Thyroid gland (tissue), 4 donors: Measurements from ENCODE around the gene MTHFS.

Experiments used
- POLR2A ChIP-seq, 2 donors: fragments of 450-650 bp; IDR thresholded peaks; one replicate each; pipeline ENCODE4 v1.6.1; 2017; ENCODE audit warnings: antibody characterized with exemption in 2 of 2, mild to moderate bottlenecking in 2 of 2, moderate library complexity in 1 of 2
- TF ChIP-seq, protein P1 (sequence below), 6 experiments: fragments of 200-600 bp in 3 of 6; fragments of 450-650 bp in 3 of 6; sonication (generic) in 3 of 6; IDR thresholded peaks; one replicate each; pipeline ENCODE4 v1.5.1; 2016 to 2019; ENCODE audit warnings: antibody characterized with exemption in 6 of 6, mild to moderate bottlenecking in 2 of 6, inconsistent platforms in 1 of 6, moderate library complexity in 1 of 6

DNA sequence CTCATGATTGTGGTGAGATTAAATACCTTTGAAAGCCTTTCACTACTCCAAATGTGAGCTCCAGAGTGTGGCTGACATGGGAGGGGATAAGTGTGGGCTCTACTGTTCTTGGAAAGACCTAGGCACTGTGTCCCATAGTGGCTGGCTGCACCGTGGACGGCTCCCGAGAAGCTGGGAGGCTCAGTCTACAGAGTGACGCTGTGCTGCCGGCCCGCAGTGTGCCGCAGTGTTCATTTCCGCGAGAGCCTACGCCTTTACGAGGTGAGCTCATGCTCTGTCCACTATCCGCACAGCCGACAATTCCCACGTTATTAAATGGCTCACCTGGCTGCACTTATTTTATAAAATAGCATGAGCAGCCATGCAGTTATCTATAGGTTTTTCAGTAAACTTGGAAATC, 66.9 kb downstream of the MTHFS start:
- TF ChIP-seq, protein P1, sequence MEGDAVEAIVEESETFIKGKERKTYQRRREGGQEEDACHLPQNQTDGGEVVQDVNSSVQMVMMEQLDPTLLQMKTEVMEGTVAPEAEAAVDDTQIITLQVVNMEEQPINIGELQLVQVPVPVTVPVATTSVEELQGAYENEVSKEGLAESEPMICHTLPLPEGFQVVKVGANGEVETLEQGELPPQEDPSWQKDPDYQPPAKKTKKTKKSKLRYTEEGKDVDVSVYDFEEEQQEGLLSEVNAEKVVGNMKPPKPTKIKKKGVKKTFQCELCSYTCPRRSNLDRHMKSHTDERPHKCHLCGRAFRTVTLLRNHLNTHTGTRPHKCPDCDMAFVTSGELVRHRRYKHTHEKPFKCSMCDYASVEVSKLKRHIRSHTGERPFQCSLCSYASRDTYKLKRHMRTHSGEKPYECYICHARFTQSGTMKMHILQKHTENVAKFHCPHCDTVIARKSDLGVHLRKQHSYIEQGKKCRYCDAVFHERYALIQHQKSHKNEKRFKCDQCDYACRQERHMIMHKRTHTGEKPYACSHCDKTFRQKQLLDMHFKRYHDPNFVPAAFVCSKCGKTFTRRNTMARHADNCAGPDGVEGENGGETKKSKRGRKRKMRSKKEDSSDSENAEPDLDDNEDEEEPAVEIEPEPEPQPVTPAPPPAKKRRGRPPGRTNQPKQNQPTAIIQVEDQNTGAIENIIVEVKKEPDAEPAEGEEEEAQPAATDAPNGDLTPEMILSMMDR (IDR thresholded peaks at IDR 0.05): no peak
- no peak for TF ChIP-seq POLR2A (IDR thresholded peaks at IDR 0.05)
